Measurements from ENCODE around the gene OAS3.

- TF ChIP-seq CTCF (IDR thresholded peaks at IDR 0.05; ENCODE audit: insufficient read depth, low read length) (no peak), POLR2AphosphoS5 (IDR thresholded peaks at IDR 0.05; ENCODE audit: low read depth) (no peak)
Measured at GRCh38 chr12:112936927-112937326, 1.3 kb upstream of the OAS3 start.

All from HL-60 (cell line).